HUES6 (cell line): ENCODE data around the gene PSMD12.
"Not testable (repeated sequence)": the region's sequence is repeated elsewhere in the genome, so short reads cannot be mapped to it uniquely, and the experiment has no call there.

Experiments
- H3K27ac ChIP-seq: 2 replicates; pipeline ENCODE4 v1.7.0; 2013; ENCODE audit warnings: low read depth, mild to moderate bottlenecking, low read length, inconsistent platforms
- H3K27me3 ChIP-seq: 2 replicates; pipeline ENCODE4 v1.6.1; 2013; ENCODE audit warnings: low read length; ENCODE audit not compliant: control insufficient read depth, insufficient read depth
- H3K36me3 ChIP-seq: 2 replicates; pipeline ENCODE4 v1.6.1; 2013; ENCODE audit warnings: low read length; ENCODE audit not compliant: control insufficient read depth, insufficient read depth
- H3K4me1 ChIP-seq: 2 replicates; pipeline ENCODE4 v1.6.1; 2013; ENCODE audit warnings: low read length; ENCODE audit not compliant: control insufficient read depth, insufficient read depth
- H3K4me3 ChIP-seq: 2 replicates; pipeline ENCODE4 v1.5.1; 2013; ENCODE audit warnings: low read depth, low read length
- H3K9ac ChIP-seq: one replicate; pipeline ENCODE4 v1.6.1; 2013; ENCODE audit warnings: mild to moderate bottlenecking, low read length
- H3K9me3 ChIP-seq: 2 replicates; pipeline ENCODE4 v1.6.1; 2013; ENCODE audit warnings: low read depth, low read length; ENCODE audit not compliant: control insufficient read depth, insufficient read depth

PSMD12 gene

DNA sequence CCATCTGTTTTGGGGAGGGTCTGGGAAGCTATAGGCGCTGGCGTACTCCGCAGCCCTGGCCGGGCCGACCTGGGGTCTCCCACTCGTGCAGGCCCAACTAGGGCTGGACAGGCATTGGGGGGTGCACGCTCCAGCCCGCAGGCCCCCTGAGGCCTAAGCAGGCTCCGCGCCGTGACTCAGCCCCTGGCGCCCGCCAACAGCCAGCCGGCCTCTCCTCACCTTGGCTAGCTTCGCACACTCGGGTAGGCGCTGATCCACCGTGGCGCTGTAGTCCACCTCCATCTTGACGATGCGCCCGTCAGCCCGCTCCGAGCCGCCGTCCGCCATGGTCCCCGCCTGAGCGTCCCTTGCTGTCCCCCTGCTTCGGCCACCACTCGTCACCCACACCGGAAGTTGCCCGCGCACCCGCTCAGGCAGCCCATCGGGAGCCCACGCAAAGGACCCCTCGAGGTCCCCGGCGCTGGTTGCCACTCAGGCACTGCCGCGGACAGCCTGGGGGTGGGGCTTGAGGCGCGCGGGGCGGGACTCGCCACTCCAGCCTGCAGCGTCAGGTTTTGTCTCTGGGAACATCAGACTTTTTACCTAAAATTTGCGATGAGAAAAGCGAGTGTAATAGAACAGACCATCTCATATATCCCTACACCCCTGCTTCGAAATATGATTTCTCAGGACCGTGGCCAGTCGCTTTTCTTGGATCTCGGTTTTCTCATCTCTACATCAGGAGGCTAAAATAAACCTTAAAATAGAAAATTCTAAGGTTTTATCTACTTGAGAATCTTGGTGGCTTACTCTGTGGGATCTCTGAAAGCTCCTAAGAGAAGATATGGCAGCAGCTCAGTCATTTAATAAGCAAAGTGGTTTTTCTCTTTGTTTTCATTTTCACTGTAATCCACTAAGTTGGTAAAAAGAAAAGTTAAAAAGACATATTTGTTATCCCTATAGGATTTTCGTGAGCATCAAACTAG is at the start of gene PSMD12:
PSMD12 (minus strand) TSS at position 385 of the 965 bp plus-strand sequence; CDS start at position 327, 58 bp downstream.
- peaks cover 9% of the 10 kb centered on the region; the same call in 1 of the 2 replicates for H3K36me3 ChIP-seq
- no peaks in the 10 kb centered on the region for H3K27me3 ChIP-seq
- peak within 1 kb of the TSS; percentile 83 for H3K27ac ChIP-seq
- H3K9ac ChIP-seq = peak within 1 kb of the TSS; percentile 99
- peak within 1 kb of the TSS; percentile 77 for H3K4me3 ChIP-seq
- H3K4me1 ChIP-seq = no peaks in the 10 kb centered on the region
- H3K9me3 ChIP-seq = no peaks in the 10 kb centered on the region

DNA sequence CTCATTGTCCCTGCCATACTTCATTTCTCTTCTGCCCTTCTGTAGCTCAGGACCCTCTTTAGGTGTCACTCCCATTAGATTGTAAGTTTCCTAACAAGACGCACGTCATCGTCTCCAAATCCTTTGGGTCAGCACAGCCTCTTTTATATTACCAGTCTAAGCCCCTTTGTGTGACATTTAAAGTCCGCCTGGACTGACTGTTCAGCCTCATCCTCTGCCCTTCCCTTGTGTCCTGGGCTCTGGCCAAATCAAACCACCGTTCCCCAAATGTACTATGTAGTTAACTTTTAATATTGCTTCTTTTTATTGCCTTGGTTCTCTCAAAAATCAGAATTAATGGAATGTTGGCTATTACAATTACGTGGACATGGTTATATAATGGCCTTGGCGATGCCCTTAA is 48.9 kb upstream of the PSMD12 start:
- H3K9me3 ChIP-seq = peaks cover 7% of the 10 kb centered on the region; the same call in 1 of the 2 replicates
- H3K27me3 ChIP-seq = no peaks in the 10 kb centered on the region
- no peaks in the 10 kb centered on the region for H3K36me3 ChIP-seq
- no peaks in the 10 kb centered on the region for H3K4me1 ChIP-seq
- no peak overlapping the region for H3K4me3 ChIP-seq
- H3K9ac ChIP-seq = no peak overlapping the region
- no peak overlapping the region for H3K27ac ChIP-seq

DNA sequence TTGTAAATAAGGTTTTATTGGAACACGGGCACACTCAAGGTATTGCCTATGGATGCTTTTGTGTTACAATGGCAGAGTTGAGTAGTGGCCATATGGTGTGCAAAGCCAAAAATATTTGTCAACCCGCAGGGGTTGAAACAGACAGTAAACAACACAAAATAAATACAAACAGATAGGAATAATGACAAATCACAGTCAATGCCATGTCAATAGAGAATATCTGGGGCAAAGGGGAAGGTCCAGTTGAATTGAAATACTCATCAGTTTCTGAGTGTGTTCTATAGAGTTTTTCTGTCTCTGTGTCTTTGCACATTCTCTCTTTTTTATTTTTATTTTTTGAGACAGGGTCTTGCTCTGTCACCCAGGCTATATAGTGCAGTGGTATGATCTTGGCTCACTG is 48.2 kb upstream of the PSMD12 start:
- no peaks in the 10 kb centered on the region for H3K27me3 ChIP-seq
- H3K36me3 ChIP-seq = no peaks in the 10 kb centered on the region

DNA sequence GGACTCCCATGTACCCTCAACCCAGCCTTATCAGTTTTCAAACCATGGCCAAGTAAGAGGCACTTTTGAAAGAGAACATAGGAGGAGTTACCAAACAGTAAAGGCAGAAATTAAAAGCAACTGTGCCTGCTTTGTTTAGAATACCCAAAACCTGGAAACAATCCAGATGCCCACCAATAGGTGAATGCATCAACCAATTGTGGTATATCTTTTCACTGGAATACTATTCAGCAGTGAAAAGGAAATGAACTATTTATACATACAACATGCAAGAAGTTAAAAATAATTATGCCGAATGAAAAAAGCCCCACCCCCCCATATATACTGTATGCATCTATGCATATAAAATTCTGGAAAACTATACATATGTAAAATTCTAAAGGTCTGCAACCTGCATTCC is 47.8 kb upstream of the PSMD12 start:
- no peak overlapping the region for H3K4me3 ChIP-seq
- H3K27me3 ChIP-seq = no peaks in the 10 kb centered on the region
- H3K9me3 ChIP-seq = peaks cover 7% of the 10 kb centered on the region; the same call in 1 of the 2 replicates
- no peaks in the 10 kb centered on the region for H3K4me1 ChIP-seq
- no peaks in the 10 kb centered on the region for H3K36me3 ChIP-seq
- H3K27ac ChIP-seq = no peak overlapping the region
- no peak overlapping the region for H3K9ac ChIP-seq

More for the DNA sequence above, 48.2 kb upstream of the PSMD12 start:
- Histone ChIP-seq H3K9me3 (peaks cover 7% of the 10 kb centered on the region; the same call in 1 of the 2 replicates), H3K27ac (no peak overlapping the region), H3K4me1 (no peaks in the 10 kb centered on the region), H3K4me3 (no peak overlapping the region), H3K9ac (no peak overlapping the region)

DNA sequence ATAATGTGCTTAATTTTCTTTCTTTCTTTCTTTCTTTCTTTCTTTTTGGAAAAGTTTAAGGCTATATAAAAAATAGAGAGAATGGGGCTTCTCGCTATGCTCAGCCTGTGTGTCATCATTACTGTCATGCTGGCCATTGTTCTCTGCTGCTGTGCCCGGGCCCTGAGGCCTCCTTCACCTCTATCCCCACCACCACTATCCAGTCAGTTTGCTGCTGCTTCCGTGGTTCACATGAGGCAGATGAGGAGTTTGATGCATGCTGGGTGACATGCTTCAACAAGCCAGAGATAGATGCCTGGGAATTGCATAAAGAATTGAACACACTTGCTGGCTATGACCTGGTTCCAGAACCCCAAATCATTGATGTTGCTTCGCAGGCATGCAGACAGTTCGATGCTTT is 47.0 kb upstream of the PSMD12 start:
- peaks cover 7% of the 10 kb centered on the region; the same call in 1 of the 2 replicates for H3K9me3 ChIP-seq
- H3K9ac ChIP-seq = no peak overlapping the region
- H3K27ac ChIP-seq = no peak overlapping the region
- no peaks in the 10 kb centered on the region for H3K4me1 ChIP-seq
- H3K36me3 ChIP-seq = no peaks in the 10 kb centered on the region
- H3K4me3 ChIP-seq = no peak overlapping the region
- H3K27me3 ChIP-seq = no peaks in the 10 kb centered on the region

DNA sequence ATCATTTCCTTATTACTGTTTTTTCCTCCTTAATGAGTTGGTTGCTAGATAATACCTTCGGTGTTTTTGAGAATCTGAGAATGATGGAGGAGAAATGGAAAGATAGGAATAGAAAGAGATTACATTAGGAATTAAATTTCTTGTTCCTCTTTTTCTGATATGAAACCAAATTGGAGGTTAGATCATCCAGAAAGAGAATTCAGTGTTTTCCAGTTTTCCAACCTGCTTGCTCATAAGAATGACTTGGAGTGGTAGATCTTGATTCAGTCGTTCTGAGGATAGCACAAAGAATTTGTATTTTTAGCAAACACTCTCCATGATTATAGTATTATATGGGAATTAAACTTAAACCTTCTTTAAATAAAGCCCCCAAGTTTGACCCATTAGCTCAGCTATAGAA is 46.6 kb upstream of the PSMD12 start:
- no peaks in the 10 kb centered on the region for H3K27me3 ChIP-seq
- no peak overlapping the region for H3K4me3 ChIP-seq
- H3K4me1 ChIP-seq = no peaks in the 10 kb centered on the region
- H3K9ac ChIP-seq = no peak overlapping the region
- H3K27ac ChIP-seq = no peak overlapping the region
- H3K36me3 ChIP-seq = no peaks in the 10 kb centered on the region
- peaks cover 7% of the 10 kb centered on the region; the same call in 1 of the 2 replicates for H3K9me3 ChIP-seq

DNA sequence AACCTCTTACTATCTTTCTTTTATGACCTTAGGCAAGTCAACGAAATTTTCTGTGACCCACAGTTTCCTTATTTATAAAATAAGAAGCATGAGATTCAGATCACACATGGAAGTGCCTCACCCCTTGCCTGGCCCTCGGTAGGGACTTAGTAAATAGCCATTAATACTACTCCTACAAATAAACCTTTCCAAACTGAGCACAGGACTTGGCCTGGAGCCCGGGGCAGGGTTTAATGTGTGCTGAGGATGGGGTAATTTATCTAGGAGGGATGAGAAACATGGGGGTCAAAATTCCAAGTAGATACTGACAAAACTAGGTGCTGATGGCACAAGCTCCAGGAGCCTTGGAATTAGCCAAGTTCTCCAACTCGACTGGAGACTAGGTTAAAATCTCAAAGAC is 45.7 kb upstream of the PSMD12 start:
- H3K4me1 ChIP-seq = no peaks in the 10 kb centered on the region
- H3K27me3 ChIP-seq = no peaks in the 10 kb centered on the region
- no peak overlapping the region for H3K27ac ChIP-seq
- peaks cover 7% of the 10 kb centered on the region; the same call in 1 of the 2 replicates for H3K9me3 ChIP-seq
- H3K36me3 ChIP-seq = no peaks in the 10 kb centered on the region
- no peak overlapping the region for H3K9ac ChIP-seq
- H3K4me3 ChIP-seq = no peak overlapping the region

DNA sequence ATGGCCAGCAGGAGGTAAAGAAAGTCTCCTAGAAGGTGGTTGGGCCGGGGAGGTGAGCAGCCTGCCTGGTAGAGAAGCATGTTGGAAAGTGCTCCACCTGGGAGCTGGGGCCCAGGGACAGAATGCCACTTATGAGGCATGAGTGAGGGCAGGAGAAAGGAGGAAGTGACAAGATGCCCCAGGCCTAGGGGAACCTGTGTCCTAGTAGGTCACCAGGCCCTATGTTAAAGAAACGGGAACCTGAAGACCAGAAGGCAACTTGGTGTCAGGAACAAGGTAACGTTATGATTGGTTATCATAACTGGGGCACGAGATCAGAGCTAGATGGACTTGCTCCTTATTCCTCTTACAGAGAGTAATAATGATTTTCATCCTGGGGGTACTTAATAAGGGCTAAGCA is 45.0 kb upstream of the PSMD12 start:
- Histone ChIP-seq H3K9me3 (peaks cover 7% of the 10 kb centered on the region; the same call in 1 of the 2 replicates), H3K9ac (no peak overlapping the region), H3K4me3 (no peak overlapping the region), H3K4me1 (no peaks in the 10 kb centered on the region), H3K27ac (no peak overlapping the region), H3K27me3 (no peaks in the 10 kb centered on the region), H3K36me3 (no peaks in the 10 kb centered on the region)

DNA sequence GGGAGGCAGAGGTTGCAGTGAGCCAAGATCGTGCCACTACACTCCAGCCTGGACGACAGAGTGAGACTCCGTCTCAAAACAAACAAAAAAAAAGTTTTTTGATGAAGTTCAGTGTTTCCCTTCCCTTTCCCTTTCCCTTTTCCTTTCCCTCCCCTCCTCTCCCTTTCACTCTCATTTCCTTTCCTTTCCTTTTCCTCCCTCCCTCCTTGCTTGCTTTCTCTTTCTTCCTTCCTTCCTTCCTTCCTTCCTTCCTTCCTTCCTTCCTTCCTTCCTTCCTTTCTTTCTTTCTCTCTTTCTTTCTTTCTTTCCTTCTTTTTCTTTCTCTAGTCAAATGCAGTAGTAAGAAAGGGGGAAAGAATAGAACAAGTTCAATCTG is 42.1 kb upstream of the PSMD12 start:
- not testable (repeated sequence) for H3K27me3 ChIP-seq, H3K27ac ChIP-seq, H3K9ac ChIP-seq, H3K4me1 ChIP-seq, H3K9me3 ChIP-seq, H3K36me3 ChIP-seq, H3K4me3 ChIP-seq

DNA sequence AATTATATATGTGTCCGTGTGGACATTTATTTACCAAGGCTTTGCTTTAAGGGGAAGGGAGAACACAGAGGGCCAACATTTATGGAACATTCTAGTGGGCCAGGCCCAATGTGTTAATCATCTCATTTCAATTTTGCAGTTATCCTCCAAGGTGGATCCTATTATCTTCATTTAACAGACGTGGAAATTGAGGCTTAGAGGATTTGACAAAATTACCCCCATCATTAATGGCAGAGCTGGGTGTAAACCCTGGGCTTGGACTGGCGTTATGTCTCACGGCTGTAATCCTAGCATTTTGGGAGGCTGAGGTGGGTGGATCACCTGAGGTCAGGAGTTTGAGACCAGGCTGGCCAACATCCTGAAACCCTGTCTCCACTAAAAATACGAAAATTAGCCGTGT is 37.1 kb upstream of the PSMD12 start:
- Histone ChIP-seq H3K4me3 (no peak overlapping the region), H3K27me3 (no peaks in the 10 kb centered on the region), H3K9me3 (no peaks in the 10 kb centered on the region), H3K4me1 (peaks cover 10% of the 10 kb centered on the region; the same call in 1 of the 2 replicates), H3K9ac (no peak overlapping the region), H3K27ac (no peak overlapping the region), H3K36me3 (no peaks in the 10 kb centered on the region)

DNA sequence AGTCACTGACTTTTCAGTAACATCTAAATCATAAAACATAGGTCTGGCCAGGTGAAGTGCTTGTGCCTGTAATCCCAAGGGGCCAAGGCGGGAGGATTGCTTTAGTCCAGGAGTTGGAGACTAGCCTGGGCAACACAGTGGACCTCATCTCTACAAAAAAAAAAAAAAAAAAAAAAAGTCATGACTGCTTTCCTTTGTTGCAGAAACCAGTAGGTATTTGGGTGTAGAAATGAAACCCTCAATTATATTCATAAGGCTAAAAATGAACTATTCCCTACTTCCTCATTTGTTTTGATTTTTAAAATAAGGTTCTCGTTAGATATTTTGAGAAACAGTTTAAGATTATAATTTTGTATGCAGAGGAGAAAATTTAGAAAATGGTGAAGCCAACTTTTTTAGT is 36.7 kb upstream of the PSMD12 start:
- Histone ChIP-seq H3K9ac (no peak overlapping the region), H3K27me3 (no peaks in the 10 kb centered on the region), H3K4me3 (no peak overlapping the region), H3K9me3 (no peaks in the 10 kb centered on the region), H3K4me1 (peaks cover 10% of the 10 kb centered on the region; the same call in 1 of the 2 replicates), H3K27ac (no peak overlapping the region), H3K36me3 (no peaks in the 10 kb centered on the region)
